ENCODE measurements around the gene PTPRN2. TPM values are rescaled to one million over a fixed set of nuclear protein-coding genes. Genes with fewer than 3 reads are reported as not detected.
"Not testable (repeated sequence)": the region's sequence is repeated elsewhere in the genome, so short reads cannot be mapped to it uniquely, and the experiment has no call there.

PTPRN2 gene
- total RNA-seq, 1 donor from 2014 or later, result 2.4 TPM

DNA sequence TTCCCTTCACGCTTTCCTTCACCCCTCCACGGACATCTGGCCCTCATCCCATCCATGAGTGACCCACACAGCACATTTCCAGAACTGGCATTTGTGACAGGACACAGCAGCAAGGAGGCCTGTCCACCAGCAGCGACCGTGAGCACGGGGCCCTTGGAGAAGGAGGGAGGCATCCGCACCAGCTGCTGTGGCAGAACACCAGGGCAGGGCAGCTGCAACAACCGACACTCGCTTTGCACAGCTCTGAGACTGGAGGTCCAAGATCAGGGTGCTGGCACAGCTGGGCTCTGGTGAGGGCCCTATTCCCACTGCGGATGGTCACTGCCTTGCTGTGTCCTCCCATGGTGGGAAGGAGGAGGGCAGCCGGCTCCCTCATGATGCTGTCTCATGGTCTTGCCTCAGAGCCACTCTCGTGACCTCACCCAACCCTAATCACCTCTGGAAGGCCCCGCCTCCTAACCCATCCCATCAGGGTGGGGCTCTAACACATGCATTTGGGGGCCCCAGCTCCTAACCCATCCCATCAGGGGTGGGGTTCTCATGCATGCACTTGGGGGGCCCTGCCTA, 36.7 kb downstream of the PTPRN2 start:
- DNase-seq (ENCODE audit: low read depth in 2 of 2), result no peak

DNA sequence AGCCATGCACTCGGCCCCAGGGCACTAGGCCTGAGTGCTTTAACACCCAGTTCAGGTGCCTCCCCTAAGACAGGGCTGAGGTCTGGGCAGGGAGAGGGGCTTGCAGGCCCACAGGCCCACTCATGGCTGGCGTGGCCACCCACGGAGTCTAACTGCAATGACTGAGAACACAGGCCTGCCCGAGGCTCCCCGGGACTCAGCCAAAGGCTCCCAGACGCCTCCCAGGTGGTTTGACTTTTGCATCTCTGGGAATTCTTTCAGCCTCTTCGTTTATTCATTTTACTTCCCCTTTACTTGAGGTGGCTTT, 37.3 kb downstream of the PTPRN2 start:
- no peak for DNase-seq (ENCODE audit: low read depth in 2 of 2)

DNA sequence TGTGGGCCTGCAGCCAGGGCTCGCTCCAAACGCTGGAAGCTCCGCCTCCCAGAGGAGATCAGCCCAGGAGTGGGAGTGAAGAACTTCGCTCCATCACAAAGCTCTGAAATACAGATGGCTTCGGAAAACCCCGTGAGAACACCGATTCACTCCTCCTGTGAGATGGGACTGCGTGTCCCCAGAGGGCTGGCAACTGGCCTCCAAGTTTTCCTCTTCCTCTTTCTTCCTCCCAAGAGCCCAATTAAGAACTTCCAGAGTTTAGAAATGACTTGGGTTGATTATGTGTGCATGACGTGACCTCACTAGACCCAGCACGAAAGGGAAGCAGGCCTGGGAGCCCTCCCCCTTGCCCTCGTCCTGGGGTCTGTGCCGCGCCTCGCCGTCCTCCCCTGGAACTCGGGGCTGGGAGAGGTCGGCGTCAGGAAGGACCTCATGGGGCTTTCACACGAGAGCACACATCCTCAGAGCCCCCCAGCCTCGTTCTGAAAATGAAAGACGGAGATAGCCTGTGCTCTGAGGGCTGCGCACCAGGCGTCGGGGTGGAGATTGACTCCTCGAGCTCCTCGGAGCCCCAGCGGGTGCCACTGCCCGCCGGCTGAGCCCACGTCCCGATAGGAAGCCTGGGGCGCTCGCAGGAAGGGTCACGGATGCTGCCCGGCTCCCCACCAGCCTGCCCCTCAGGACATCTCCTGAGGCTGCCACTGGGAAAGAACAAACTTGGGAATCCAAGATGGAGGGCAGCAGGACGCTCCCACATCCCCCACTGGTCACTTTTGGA, 37.8 kb downstream of the PTPRN2 start:
- no peak for DNase-seq (ENCODE audit: low read depth in 2 of 2)

DNA sequence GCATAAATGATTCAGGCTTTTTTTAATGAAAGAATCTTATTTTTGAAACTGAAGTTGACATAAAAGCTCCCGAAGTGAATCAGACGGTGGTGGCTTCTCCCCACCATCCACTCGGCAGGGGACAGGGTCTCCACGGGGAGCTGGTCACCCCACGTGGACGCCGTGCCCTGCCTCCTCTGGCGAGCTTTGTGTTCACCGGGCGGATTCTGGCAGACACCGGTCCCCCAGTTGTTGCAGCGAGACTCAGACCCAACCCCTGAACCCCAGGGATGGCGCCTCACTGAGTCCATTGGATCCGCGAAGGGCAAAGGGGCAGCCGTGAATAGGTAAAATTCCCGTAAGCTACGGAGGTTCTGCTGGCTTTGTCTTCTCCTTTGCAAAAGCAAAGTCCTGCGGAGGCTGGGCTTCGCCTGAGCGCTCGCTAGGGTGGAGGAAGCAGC, 38.4 kb downstream of the PTPRN2 start:
- no peak for DNase-seq (ENCODE audit: low read depth in 2 of 2)

DNA sequence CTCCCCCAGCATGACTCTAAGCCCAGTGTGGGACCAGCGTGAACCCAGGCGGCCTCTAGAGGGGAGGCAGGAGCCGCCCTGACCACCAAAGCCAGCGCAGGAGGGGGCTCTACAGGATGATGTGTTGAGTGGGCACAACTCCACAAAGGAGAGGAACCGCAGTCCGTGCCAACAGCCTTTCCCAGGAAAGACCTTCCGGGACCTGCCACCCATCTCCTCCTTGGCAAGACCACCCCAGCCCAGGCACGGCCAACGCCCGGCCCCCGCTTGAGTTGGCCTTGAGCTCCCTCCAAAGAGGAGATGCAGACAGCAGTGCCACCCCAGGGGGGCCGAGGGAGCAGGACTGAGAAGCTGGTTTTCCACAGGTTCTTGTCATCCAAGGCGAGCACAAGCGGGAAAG, 38.9 kb downstream of the PTPRN2 start:
- no peak for DNase-seq (ENCODE audit: low read depth in 2 of 2)

DNA sequence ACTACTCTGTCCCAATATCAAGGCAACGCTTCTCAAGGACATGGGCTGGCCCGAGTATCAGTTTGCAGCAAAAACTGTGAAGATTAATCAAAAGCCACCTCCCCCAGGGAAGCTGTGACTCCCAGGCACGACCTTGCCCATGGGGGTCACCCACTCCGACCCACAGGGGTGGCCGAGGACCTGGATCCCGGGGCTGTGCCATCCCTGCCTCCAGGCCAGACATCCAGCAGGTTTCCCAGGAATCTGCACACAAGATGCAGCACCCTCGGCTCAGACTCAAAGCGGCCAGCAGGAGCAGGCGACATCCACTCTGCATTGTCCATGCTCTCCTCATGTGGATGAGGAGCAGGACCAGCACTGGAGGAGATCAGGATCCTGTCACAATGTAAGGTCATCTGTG, 39.8 kb downstream of the PTPRN2 start:
- no peak for DNase-seq (ENCODE audit: low read depth in 2 of 2)

DNA sequence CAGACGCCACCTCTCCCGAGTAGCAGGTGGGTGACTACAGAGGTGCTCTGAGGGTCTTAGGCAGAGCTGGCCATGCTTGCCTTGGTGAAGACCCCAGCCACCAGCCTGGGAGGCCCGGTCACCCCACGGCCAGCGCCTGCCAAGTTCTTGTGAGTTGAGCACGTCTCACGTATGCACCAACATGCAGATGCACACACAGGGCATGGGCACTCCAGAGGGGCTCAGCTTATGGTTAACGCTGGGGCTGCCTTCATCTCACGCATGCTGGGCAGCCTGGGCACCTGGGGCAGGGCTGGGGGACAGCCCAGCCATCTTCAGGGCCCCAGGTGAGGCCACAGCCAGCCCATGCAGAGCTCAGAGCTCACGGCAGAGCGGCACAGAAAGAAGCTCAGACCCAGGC, 41.0 kb downstream of the PTPRN2 start:
- DNase-seq (ENCODE audit: low read depth in 2 of 2), result no peak

DNA sequence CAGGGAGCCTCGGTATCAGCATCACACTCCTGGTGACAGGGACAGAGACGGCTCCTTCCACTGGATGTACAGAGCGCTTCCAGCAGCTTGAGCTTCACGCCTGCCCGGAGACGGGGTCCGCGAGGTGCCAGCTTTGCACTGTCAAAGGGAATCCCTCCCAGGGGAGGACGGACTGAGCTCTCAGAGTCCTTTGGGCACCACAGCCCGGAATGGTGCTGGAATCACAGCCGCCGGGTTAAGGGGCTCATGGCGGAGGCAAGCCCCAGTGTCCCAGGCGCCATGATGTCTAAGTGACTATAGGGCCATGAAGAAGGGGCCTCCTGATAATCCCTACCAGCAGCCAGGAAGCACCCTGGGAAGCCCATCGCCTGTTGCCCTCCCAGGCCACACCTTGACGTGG, 41.4 kb downstream of the PTPRN2 start:
- no peak for DNase-seq (ENCODE audit: low read depth in 2 of 2)

DNA sequence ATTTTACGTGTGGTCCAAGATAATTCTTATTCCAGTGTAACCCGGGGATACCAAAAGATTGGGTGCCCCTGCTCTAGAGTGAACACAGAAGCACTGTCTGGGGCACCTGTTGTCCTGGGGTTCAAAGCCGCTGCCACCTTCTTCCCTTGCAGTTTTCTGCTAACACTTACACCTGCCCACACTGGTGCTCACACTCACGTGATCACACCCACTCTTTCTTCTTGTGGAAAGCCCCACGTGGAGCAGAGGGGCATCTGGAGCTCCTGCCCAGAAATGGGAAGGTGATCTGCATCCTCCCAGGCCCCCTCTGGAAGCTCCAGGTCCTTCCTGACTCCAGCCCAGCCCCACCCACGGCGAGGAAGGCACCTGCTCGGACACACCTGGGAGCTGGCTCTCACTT, 42.9 kb downstream of the PTPRN2 start:
- no peak for DNase-seq (ENCODE audit: low read depth in 2 of 2)

DNA sequence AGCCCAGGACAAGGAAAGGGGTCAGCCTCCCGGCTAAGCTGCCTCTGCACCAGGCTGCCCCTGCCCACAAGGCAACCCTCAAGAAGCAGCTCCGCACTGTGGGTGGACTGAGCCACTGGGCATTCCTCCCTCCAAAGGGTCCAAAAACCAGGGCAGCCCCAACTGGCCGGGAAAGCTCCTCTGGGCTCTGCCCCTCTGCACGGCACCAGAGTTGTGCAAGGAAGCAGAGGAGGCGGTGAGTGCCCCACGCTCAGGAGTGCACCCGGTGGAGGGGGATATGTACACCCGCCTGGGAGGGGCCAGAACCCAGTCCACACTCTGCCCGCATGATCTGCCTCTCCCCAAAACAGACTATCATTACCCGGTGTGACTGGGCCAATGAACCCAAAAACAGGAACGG, 43.8 kb downstream of the PTPRN2 start:
- no peak for DNase-seq (ENCODE audit: low read depth in 2 of 2)

DNA sequence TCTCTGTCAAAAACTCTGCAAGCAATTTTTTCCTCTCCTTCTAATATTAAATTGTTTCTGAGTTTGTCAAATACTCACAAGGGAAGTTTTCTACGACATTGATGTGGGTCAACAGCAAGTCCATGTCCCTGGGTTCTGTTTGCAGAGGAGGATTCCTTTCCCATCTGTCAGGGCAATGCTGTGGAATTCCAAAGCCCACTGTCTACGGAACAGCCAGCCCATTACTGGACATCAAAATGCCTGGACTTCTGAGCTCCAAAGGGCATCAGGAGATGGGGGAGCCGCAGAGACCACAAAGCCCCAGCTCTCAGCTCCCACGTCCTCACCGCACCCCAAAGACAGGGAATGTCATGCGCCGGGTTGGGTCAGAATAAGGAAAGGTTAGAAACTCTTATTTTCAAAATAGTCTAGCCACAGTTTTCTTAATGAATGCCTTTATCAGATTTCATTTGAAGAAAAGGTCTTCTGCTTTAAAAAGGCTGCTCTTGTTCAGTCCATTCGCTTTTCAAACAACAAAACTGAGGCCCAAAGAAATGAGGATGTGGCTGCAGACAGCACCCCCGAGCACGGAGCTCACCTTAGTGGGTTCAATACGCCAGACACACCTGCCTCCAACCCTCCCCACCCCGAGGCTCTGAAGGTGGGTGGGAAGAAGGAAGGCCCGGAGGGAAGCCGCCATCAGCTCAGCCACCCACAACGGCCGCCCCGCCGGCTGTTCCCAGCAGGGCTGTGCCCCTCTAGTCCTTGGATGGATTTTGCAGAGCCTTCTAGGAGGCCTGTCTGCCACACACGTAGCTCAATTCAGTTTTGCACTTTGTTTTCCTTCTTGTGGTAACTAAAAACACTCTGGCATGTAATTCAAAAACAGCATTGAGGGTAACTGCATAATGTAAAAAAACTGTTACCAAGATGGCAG, 44.7 kb downstream of the PTPRN2 start:
- DNase-seq (ENCODE audit: low read depth in 2 of 2), result no peak

DNA sequence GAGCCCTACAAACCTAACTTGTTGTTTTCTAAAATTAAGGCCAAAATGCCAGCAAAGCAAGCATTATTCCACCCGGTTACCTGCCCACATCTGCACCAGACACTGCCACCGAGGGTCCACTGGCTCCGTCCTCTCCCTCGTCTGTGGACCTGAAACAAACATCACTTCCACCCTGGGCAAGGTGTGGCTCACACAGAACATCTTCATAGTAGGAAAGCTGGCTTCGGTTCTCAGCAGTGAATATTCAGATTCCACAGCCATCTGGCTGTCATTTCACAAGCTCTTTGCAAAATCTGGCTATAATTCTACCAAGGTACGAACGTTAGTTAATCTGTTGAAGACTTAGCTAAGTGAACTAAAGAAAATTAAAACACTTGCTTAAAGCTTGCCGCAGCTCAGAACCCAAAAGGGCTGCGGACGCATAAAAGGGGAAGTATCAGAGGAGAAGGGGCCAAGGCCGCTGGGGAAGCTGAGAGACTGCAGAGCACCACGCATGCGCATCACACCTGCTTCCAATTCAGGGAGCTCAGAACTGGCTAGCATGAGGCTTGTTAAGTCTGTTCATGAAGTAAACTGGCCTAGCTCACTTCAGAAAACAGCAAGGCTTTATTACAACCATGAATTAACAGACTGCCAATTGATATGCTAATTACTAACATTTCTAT, 46.1 kb downstream of the PTPRN2 start:
- DNase-seq (ENCODE audit: low read depth in 2 of 2), result no peak

DNA sequence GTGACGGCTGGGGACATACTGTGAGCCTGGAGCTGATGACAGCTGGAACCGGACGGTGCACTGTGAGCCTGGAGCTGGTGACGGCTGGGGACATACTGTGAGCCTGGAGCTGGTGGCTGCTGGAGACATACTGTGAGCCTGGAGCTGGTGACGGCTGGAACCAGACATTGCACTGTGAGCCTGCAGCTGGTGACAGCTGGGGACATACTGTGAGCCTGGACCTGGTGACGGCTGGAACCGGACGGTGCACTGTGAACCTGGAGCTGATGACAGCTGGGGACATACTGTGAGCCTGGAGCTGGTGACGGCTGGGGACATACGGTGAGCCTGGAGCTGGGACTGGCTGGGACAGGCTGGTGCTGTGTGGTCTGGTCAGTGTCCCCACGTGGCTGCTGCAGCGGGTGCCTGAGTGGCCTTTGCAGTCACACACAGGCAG, 47.9 kb downstream of the PTPRN2 start:
- no peak for DNase-seq (ENCODE audit: low read depth in 2 of 2)

DNA sequence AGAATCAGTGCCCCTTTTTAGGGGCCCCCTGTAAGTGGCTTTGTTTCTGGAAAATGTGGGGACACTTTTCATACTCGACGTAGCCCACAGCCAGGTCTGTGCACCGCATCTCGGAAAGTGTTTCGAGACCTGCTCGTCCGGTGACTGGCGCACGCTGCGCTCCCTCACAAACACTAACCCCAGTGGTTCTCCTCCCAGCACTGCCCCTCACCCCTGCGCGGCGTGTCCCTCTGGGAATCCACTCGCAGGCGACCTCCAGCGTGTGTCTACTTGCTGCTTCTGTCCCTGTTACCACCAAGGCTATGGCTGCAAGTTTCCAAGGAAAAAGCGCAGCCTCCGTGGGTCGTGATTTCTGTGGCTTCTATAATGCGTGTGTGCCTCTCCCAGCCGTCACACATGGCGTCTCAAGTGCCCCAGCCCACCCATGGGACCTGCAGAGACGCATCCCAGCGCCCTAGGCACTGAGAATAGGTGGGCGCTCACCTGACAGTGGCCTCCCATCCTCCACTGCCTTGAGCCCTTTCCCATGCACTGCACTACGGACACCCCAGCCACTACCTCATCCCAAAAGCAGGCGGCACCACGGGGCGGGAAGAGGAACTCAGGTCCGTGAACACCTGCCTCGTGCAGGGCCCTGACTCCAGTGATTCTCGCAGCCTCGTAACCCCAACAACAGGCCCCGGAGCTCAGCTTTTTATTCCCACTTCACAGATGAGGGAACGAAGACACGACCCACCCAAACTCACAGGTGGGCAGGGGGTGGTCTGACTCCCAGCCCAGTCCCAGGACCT, 49.3 kb downstream of the PTPRN2 start:
- no peak for DNase-seq (ENCODE audit: low read depth in 2 of 2)

DNA sequence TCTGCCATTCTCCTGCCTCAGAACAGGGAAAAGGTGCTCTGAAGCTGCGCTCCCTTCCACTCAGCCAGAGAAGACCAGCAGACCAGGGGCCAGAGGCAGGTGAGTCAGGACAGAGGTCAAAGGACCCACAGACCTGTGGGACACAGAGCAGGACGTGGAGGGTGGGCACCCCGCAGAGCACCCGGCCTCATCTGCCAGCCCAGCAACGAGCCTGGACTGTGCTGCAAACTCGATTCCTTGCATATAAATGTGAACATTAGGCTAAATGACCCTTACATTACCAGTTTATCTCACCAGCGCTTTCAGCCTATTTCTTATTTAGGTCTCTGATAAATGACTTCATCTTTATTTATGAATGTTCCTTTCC, 50.1 kb downstream of the PTPRN2 start:
- no peak for DNase-seq (ENCODE audit: low read depth in 2 of 2)

DNA sequence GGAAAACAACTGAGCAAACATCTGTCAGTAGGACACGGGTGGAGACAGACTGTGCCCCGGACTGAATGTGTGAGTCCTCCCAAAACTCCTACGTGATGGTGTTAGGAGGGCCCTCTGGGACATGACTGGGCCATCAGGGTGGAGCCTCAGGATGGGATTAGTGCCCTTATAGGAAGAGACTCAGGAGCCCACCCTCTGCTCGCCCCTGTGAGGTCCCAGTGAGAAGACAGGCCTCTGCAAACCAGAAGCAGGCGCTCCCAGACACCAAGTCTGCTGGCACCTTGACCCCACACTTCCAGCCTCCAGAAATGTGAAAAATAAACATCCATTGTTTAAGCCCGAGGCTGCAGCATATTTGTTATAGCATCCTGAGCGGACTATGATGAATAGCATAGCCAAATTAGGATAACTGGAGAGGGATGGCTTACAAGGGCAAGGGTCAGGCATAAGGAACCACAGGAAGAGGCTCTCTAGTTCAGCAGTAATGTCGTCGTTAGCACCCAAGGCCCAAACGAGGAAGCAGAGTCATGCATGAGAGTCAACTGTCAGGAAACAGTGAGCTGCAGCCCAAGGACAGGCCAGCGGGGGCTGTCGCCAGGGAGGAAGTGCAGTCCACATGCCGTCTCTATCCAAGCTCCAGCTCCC, 50.6 kb downstream of the PTPRN2 start:
- no peak for DNase-seq (ENCODE audit: low read depth in 2 of 2)

DNA sequence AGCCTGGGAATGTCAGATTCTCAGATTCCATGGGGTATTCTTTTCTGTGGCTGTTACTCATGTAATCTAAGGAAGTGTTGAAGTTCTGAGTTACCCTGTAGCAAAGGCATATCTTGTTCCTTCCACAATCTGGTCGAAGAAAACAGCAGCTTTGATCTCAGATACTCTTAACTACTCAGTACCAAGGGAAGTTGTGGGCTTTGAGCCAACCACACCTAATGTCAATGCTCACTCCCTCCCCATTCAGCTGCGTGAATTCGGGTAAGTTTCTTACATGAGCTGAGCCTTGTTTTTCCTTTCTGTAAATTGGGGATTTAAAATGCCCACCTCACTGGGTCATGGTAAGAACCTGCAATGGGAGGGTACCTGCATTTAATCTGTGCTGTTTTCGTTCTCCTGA, 52.5 kb downstream of the PTPRN2 start:
- DNase-seq (ENCODE audit: low read depth in 2 of 2), result no peak

DNA sequence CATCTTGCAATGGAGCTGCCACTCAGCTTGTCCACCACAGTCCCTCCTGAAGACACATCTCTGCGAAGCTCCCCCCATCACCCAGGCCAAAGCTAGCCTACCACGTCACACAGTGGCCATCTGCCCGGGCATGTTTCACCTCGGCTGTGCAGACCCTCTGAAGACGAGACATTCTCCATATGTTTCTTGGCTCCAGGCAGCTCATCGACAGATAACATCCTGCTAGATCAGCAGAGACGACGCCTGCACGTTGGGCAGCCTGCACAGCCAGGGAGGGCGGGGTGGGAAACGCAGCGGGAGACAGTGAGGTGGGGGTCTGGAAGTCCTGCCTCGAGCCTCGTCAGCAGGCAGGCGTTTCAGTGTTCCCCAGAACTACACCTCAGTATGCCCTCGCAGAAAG, 53.0 kb downstream of the PTPRN2 start:
- no peak for DNase-seq (ENCODE audit: low read depth in 2 of 2)

DNA sequence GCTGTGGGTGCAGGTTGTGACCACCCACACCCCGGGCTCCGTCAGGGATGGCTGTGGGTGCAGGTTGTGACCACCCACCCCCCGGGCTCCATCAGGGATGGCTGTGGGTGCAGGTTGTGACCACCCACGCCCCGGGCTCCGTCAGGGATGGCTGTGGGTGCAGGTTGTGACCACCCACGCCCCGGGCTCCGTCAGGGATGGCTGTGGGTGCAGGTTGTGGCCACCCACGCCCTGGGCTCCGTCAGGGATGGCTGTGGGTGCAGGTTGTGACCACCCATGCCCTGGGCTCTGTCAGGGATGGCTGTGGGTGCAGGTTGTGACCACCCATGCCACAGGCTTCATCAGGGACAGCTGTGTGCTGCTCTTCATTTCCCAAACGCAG, 53.5 kb downstream of the PTPRN2 start:
- not testable (repeated sequence) for DNase-seq (ENCODE audit: low read depth in 2 of 2)

DNA sequence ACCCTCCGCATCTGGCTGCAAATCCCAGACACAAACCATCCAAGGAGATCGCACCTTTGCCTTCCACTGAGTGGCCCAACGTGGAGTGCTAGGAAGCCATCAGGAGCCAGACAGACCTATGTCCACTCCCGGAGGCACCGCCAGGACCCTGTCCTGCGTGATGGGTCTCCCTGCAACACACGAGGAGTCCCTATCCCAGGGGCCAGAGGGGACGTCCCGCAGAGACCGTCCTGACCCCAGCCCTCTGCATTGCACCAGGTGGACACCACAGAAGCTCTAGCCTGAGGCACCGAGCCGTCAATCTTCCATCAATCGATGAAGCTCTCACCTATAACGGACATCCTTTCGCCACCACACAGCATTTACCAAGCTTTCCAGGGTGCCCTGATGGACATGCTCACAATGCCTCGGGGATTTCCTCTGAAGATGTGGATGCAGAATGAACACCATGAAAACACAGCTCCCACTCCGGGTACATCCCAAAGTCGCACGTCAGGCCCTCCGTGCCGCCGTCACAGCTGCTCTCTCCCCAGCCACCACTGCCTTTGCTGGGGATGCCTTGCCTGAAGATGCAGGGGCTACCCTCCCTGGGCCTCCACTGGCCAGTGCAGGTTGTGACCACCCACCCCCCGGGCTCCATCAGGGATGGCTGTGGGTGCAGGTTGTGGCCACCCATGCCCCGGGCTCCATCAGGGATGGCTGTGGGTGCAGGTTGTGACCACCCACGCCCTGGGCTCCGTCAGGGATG, 54.1 kb downstream of the PTPRN2 start:
- no peak for DNase-seq (ENCODE audit: low read depth in 2 of 2)
